Measurements from ENCODE around the gene AGBL1. TPM values are rescaled to one million over a fixed set of nuclear protein-coding genes. Genes with fewer than 3 reads are reported as not detected.
A peak's percentile ranks its signal among the peaks of the same experiment; 100 is the strongest.

Gene AGBL1
- total RNA-seq, 1 donor from 2014 or later: not detected

- no peaks in the 10 kb centered on the region for H3K27me3 Mint-ChIP-seq (ENCODE audit: low read depth, unreplicated experiment)
- FAIRE-seq: no peak
- DNase-seq (ENCODE audit: low read depth): peak; percentile 9
Observed at GRCh38 chr15:86743283-86743903, 663.7 kb downstream of the AGBL1 start.

GRCh38 chr15:86744198-86744780 is 664.6 kb downstream of the AGBL1 start:
- no peak overlapping the region for H3K27ac ChIP-seq (ENCODE audit: low read depth, low read length)
- H3K79me2 ChIP-seq (ENCODE audit: insufficient read depth, low read length): no peaks in the 10 kb centered on the region
- no peaks in the 10 kb centered on the region for H3K9me3 ChIP-seq (ENCODE audit: insufficient read depth, low read depth, low read length)
- no peaks in the 10 kb centered on the region for H4K20me1 ChIP-seq (ENCODE audit: insufficient read depth, low read length)
- no peak for TF ChIP-seq EZH2 (IDR thresholded peaks at IDR 0.05; ENCODE audit: insufficient read depth, low read length)
- no peak overlapping the region for H3K4me3 ChIP-seq (ENCODE audit: insufficient read depth, low read depth, low read length)
- H2AFZ ChIP-seq (ENCODE audit: low read depth, low read length): no peak overlapping the region
- H3K4me2 ChIP-seq (ENCODE audit: low read length): no peak overlapping the region
- H3K4me1 ChIP-seq (ENCODE audit: insufficient read depth, low read length): no peaks in the 10 kb centered on the region
- H3K4me3 Mint-ChIP-seq (ENCODE audit: unreplicated experiment): no peak overlapping the region
- DNase-seq (ENCODE audit: low read depth): no peak
- H3K36me3 Mint-ChIP-seq (ENCODE audit: low read depth, unreplicated experiment): no peaks in the 10 kb centered on the region
- no peak overlapping the region for H3K9ac ChIP-seq (ENCODE audit: low read length)
- H3K36me3 ChIP-seq (ENCODE audit: insufficient read depth, low read length): no peaks in the 10 kb centered on the region
- H3K9me3 Mint-ChIP-seq (ENCODE audit: unreplicated experiment): no peaks in the 10 kb centered on the region
- H3K27me3 ChIP-seq (ENCODE audit: insufficient read depth, low read length): no peaks in the 10 kb centered on the region
- no peak for FAIRE-seq
- H3K27me3 Mint-ChIP-seq (ENCODE audit: low read depth, unreplicated experiment): no peaks in the 10 kb centered on the region
- no peaks in the 10 kb centered on the region for H3K4me1 Mint-ChIP-seq (ENCODE audit: low read depth, unreplicated experiment)
- H3K27ac Mint-ChIP-seq (ENCODE audit: unreplicated experiment): no peak overlapping the region

More at GRCh38 chr15:86743283-86743903, 663.7 kb downstream of the AGBL1 start:
- no peaks in the 10 kb centered on the region for H3K79me2 ChIP-seq (ENCODE audit: insufficient read depth, low read length)
- no peak overlapping the region for H2AFZ ChIP-seq (ENCODE audit: low read depth, low read length)
- Mint-ChIP-seq H3K27ac (ENCODE audit: unreplicated experiment) (no peak overlapping the region), H3K9me3 (ENCODE audit: unreplicated experiment) (no peaks in the 10 kb centered on the region), H3K4me1 (ENCODE audit: low read depth, unreplicated experiment) (no peaks in the 10 kb centered on the region), H3K36me3 (ENCODE audit: low read depth, unreplicated experiment) (no peaks in the 10 kb centered on the region), H3K4me3 (ENCODE audit: unreplicated experiment) (no peak overlapping the region)
- H3K4me3 ChIP-seq (ENCODE audit: insufficient read depth, low read depth, low read length): no peak overlapping the region
- no peaks in the 10 kb centered on the region for H4K20me1 ChIP-seq (ENCODE audit: insufficient read depth, low read length)
- H3K36me3 ChIP-seq (ENCODE audit: insufficient read depth, low read length): no peaks in the 10 kb centered on the region
- no peak overlapping the region for H3K27ac ChIP-seq (ENCODE audit: low read depth, low read length)
- H3K4me1 ChIP-seq (ENCODE audit: insufficient read depth, low read length): no peaks in the 10 kb centered on the region
- no peak overlapping the region for H3K9ac ChIP-seq (ENCODE audit: low read length)
- TF ChIP-seq EZH2 (IDR thresholded peaks at IDR 0.05; ENCODE audit: insufficient read depth, low read length): no peak
- TF ChIP-seq CTCF (IDR thresholded peaks at IDR 0.05; ENCODE audit: insufficient read depth, low read depth, low read length): no peak
- H3K27me3 ChIP-seq (ENCODE audit: insufficient read depth, low read length): no peaks in the 10 kb centered on the region
- H3K4me2 ChIP-seq (ENCODE audit: low read length): no peak overlapping the region
- H3K9me3 ChIP-seq (ENCODE audit: insufficient read depth, low read depth, low read length): no peaks in the 10 kb centered on the region

- Histone ChIP-seq H4K20me1 (ENCODE audit: insufficient read depth, low read length) (no peaks in the 10 kb centered on the region), H3K4me1 (ENCODE audit: insufficient read depth, low read length) (no peaks in the 10 kb centered on the region), H3K27me3 (ENCODE audit: insufficient read depth, low read length) (no peaks in the 10 kb centered on the region), H3K4me2 (ENCODE audit: low read length) (no peak overlapping the region), H3K9me3 (ENCODE audit: insufficient read depth, low read depth, low read length) (no peaks in the 10 kb centered on the region), H3K9ac (ENCODE audit: low read length) (no peak overlapping the region), H3K27ac (ENCODE audit: low read depth, low read length) (no peak overlapping the region), H3K79me2 (ENCODE audit: insufficient read depth, low read length) (no peaks in the 10 kb centered on the region), H3K4me3 (ENCODE audit: insufficient read depth, low read depth, low read length) (no peak overlapping the region), H3K36me3 (ENCODE audit: insufficient read depth, low read length) (no peaks in the 10 kb centered on the region), H2AFZ (ENCODE audit: low read depth, low read length) (no peak overlapping the region)
- Mint-ChIP-seq H3K36me3 (ENCODE audit: low read depth, unreplicated experiment) (no peaks in the 10 kb centered on the region), H3K27ac (ENCODE audit: unreplicated experiment) (no peak overlapping the region), H3K4me1 (ENCODE audit: low read depth, unreplicated experiment) (no peaks in the 10 kb centered on the region), H3K9me3 (ENCODE audit: unreplicated experiment) (peaks cover 2% of the 10 kb centered on the region), H3K27me3 (ENCODE audit: low read depth, unreplicated experiment) (peaks cover 3% of the 10 kb centered on the region), H3K4me3 (ENCODE audit: unreplicated experiment) (no peak overlapping the region)
- DNase-seq (ENCODE audit: low read depth) (no peak), FAIRE-seq (no peak)
- TF ChIP-seq CTCF (IDR thresholded peaks at IDR 0.05; ENCODE audit: insufficient read depth, low read depth, low read length) (no peak), EZH2 (IDR thresholded peaks at IDR 0.05; ENCODE audit: insufficient read depth, low read length) (no peak)
Observed at GRCh38 chr15:86751116-86751515, 671.4 kb downstream of the AGBL1 start.
